IPS DF 4.7 (cell line): Measurements from ENCODE around the gene FUT3.

Source experiments
- DNase-seq: peaks from one replicate; pipeline ENCODE4 v3.0.0-alpha.2; 2013; ENCODE audit warnings: low spot score; ENCODE audit errors: extremely low read depth

Gene FUT3

GRCh38 chr19:5825178-5825577, 26.1 kb downstream of the FUT3 start:
- no peak for DNase-seq

GRCh38 chr19:5824751-5825150, 26.5 kb downstream of the FUT3 start:
- DNase-seq = no peak

GRCh38 chr19:5823579-5824281, 27.5 kb downstream of the FUT3 start:
- no peak for DNase-seq

- no peak for DNase-seq
Measured at GRCh38 chr19:5822181-5822844, 28.9 kb downstream of the FUT3 start.

- no peak for DNase-seq
Measured at GRCh38 chr19:5821521-5822180, 29.6 kb downstream of the FUT3 start.

- no peak for DNase-seq
Measured at GRCh38 chr19:5820785-5821184, 30.5 kb downstream of the FUT3 start.

- no peak for DNase-seq
Measured at GRCh38 chr19:5818594-5818993, 32.7 kb downstream of the FUT3 start.

- no peak for DNase-seq
Measured at GRCh38 chr19:5817218-5817617, 34.0 kb downstream of the FUT3 start.

- no peak for DNase-seq
Measured at GRCh38 chr19:5814852-5815246, 36.4 kb downstream of the FUT3 start.

GRCh38 chr19:5814123-5814851, 37.0 kb downstream of the FUT3 start:
- no peak for DNase-seq

- DNase-seq = no peak
Measured at GRCh38 chr19:5811117-5811516, 40.1 kb downstream of the FUT3 start.

GRCh38 chr19:5809469-5809868, 41.8 kb downstream of the FUT3 start:
- no peak for DNase-seq

- no peak for DNase-seq
Measured at GRCh38 chr19:5809053-5809452, 42.2 kb downstream of the FUT3 start.

GRCh38 chr19:5808120-5808816, 43.0 kb downstream of the FUT3 start:
- no peak for DNase-seq

- DNase-seq = no peak
Measured at GRCh38 chr19:5806905-5807304, 44.3 kb downstream of the FUT3 start.

- DNase-seq = no peak
Measured at GRCh38 chr19:5806133-5806489, 45.1 kb downstream of the FUT3 start.

GRCh38 chr19:5805462-5806132, 45.7 kb downstream of the FUT3 start:
- no peak for DNase-seq

GRCh38 chr19:5804516-5805461, 46.5 kb downstream of the FUT3 start, which contains the start of gene NRTN:
TSS of gene NRTN (plus strand) at chr19:5805067. CDS start at chr19:5824166, 19,099 bp downstream.
- DNase-seq = no peak

GRCh38 chr19:5803752-5804515, 47.3 kb downstream of the FUT3 start:
- DNase-seq = no peak
